Kidney (tissue), 14 donors: Measurements from ENCODE around the gene METTL24. TPM values are rescaled to one million over a fixed set of nuclear protein-coding genes. Genes with fewer than 3 reads are reported as not detected.

Source experiments
- DNase-seq, 5 donors: peaks; one replicate each; pipeline ENCODE4 v3.0.0-alpha.2; 2013 to 2020
- FAIRE-seq: peaks from 2 replicates; lab custom pipeline; 2012; peaks lifted over from hg19 to GRCh38; lab: Jason Lieb, UNC
- H3K27ac ChIP-seq, 2 donors: one replicate each; pipeline ENCODE4 v1.7.0; 2013; ENCODE audit warnings: low read depth in 2 of 2, low read length in 2 of 2, inconsistent platforms in 1 of 2
- H3K27me3 ChIP-seq: one replicate; pipeline ENCODE4 v1.7.1; 2013; ENCODE audit warnings: low read length, inconsistent platforms; ENCODE audit not compliant: control insufficient read depth, insufficient read depth
- H3K36me3 ChIP-seq, 3 donors: one replicate each; pipeline versions ENCODE4 v1.7.0 to v1.7.1; 2013; ENCODE audit warnings: low read length in 3 of 3, control low read depth in 1 of 3, inconsistent platforms in 1 of 3; ENCODE audit not compliant: insufficient read depth in 3 of 3, control insufficient read depth in 2 of 3
- H3K4me1 ChIP-seq, 3 donors: one replicate each; pipeline versions ENCODE4 v1.7.0 to v1.7.1; 2013; ENCODE audit warnings: low read length in 3 of 3, inconsistent platforms in 1 of 3, low read depth in 1 of 3; ENCODE audit not compliant: control insufficient read depth in 2 of 3, insufficient read depth in 2 of 3
- H3K4me3 ChIP-seq, 3 donors: one replicate each; pipeline versions ENCODE4 v1.7.0 to v1.8.1; 2013; ENCODE audit warnings: low read length in 3 of 3, control low read depth in 1 of 3, inconsistent platforms in 1 of 3
- H3K9ac ChIP-seq, 3 donors: one replicate each; pipeline versions ENCODE4 v1.7.0 to v1.7.1; 2013; ENCODE audit warnings: low read length in 3 of 3, control low read depth in 1 of 3, inconsistent platforms in 1 of 3
- H3K9me3 ChIP-seq, 3 donors: one replicate each; pipeline versions ENCODE4 v1.7.0 to v1.7.1; 2013; ENCODE audit warnings: low read length in 3 of 3, control low read depth in 1 of 3, inconsistent platforms in 1 of 3; ENCODE audit not compliant: control insufficient read depth in 2 of 3, insufficient read depth in 1 of 3
- intact Hi-C: fragments of 100-400 bp; cut with DNase I; formaldehyde crosslinking; loops from one replicate; pipeline ENCODE4 v1.11.1; 2022
- polyA plus RNA-seq: library from polyadenylated mRNA; stranded (reverse); fragments of 350-450 nt; fragmentation: Illumina TruSeq; extraction: RNeasy Lipid Tissue Mini Kit (QIAGEN cat#74804); gene quantifications from one replicate; pipeline ENCODE4 v1.2.3, GENCODE V29; 2014; ENCODE audit warnings: low read depth, low replicate concordance; ENCODE audit not compliant: insufficient read depth
- total RNA-seq: library from RNA; stranded (reverse); fragmentation: NEBNext Ultra II Directional; extraction: Animal tissue kit (Norgen Biotek cat#: 25700); gene quantifications from one replicate; pipeline ENCODE4 v1.2.1, GENCODE V29; 2021
- TF ChIP-seq, protein P1 (sequence below): IDR thresholded peaks from 3 replicates; pipeline ENCODE4 v1.5.1; 2012; ENCODE audit warnings: mild to moderate bottlenecking, moderate library complexity, borderline replicate concordance; ENCODE audit not compliant: insufficient read depth; ENCODE audit errors: extremely low read depth
- donor health status: control.
- donor health status: control.
- donor health status: control.
- donor health status: control.
- donor health status: control.
- donor health status: DM: yes; HTN: yes; CAD: no.
- donor health status: Normal renal cell carcinoma (clear cell type).

The METTL24 gene
- total and polyA plus RNA-seq, 2 donors from 2014 or later = 1.4 to 3.5 TPM

DNA sequence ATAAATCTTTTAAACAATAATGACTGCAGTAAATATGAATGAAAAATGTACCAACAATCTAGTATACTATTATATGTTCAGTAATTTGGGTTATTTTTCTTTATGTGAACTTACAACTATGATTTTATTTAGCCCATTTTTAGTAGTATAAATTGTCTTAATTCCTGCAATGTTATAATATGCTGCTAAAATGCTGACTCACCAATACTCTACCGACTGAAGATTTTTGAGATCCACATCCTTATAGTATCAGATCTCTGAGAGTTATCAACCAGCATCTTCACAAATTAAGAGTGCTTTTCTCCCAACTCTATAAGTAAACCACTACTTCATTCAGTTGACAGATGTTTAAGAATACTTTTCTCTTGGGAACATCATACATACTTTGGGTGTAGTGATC, 161.3 kb downstream of the METTL24 start:
- Histone ChIP-seq H3K9me3 (no peaks in the 10 kb centered on the region), H3K27me3 (no peaks in the 10 kb centered on the region), H3K27ac (no peak overlapping the region), H3K9ac (no peak overlapping the region), H3K36me3 (peaks cover 0 to 6% (median 2%) of the 10 kb centered on the region in 3 donors), H3K4me1 (no peaks in the 10 kb centered on the region), H3K4me3 (no peak overlapping the region)
- intact Hi-C loops = no loop called here
- no peak for FAIRE-seq
- TF ChIP-seq, protein P1, sequence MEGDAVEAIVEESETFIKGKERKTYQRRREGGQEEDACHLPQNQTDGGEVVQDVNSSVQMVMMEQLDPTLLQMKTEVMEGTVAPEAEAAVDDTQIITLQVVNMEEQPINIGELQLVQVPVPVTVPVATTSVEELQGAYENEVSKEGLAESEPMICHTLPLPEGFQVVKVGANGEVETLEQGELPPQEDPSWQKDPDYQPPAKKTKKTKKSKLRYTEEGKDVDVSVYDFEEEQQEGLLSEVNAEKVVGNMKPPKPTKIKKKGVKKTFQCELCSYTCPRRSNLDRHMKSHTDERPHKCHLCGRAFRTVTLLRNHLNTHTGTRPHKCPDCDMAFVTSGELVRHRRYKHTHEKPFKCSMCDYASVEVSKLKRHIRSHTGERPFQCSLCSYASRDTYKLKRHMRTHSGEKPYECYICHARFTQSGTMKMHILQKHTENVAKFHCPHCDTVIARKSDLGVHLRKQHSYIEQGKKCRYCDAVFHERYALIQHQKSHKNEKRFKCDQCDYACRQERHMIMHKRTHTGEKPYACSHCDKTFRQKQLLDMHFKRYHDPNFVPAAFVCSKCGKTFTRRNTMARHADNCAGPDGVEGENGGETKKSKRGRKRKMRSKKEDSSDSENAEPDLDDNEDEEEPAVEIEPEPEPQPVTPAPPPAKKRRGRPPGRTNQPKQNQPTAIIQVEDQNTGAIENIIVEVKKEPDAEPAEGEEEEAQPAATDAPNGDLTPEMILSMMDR = no peak
- no peak for DNase-seq

DNA sequence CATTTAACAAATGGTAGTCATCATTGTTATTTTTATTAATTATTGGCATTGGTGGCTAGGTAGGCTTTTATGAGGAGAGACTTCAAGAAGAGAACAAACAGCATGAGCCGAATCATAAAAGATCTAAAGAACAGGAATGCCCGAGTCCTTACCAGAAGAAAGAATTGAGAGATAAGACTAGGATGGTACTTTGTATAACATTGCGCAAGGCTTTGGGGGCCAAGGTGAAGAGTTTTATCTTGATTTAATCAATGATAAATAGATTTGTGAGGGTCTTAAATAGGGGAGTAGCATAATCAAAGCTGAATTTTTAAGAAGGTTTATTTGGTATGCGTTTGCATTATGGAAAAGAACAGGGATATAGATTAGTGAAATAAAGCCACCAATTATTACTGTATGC, 162.5 kb downstream of the METTL24 start:
- intact Hi-C loops = no loop called here
- Histone ChIP-seq H3K27me3 (no peaks in the 10 kb centered on the region), H3K9ac (no peak overlapping the region), H3K27ac (no peak overlapping the region), H3K36me3 (peaks cover 0 to 6% (median 2%) of the 10 kb centered on the region in 3 donors), H3K4me3 (no peak overlapping the region), H3K9me3 (no peaks in the 10 kb centered on the region), H3K4me1 (no peaks in the 10 kb centered on the region)
- no peak for DNase-seq
- TF ChIP-seq, protein P1 = no peak
- no peak for FAIRE-seq

Other genes with a start within 250 kb of the METTL24 start
- 9.7 TPM for gene WASF1, start 178.7 kb downstream of the METTL24 start, total RNA-seq
- gene WASF1, start 178.7 kb downstream of the METTL24 start, polyA plus RNA-seq = 6.5 TPM
- gene CDC40, start 177.9 kb downstream of the METTL24 start, total RNA-seq = 24.6 TPM
- 10.9 TPM for gene CDC40, start 177.9 kb downstream of the METTL24 start, polyA plus RNA-seq
- 3.6 TPM for gene DDO, start 57.2 kb upstream of the METTL24 start, total RNA-seq
- 13.4 TPM for gene DDO, start 57.2 kb upstream of the METTL24 start, polyA plus RNA-seq
- 0.79 TPM for gene SLC22A16, start 118.3 kb upstream of the METTL24 start, total RNA-seq
- not detected for gene SLC22A16, start 118.3 kb upstream of the METTL24 start, polyA plus RNA-seq